GM23338 (cell line): ENCODE measurements around the gene PXMP2. TPM values are rescaled to one million over a fixed set of nuclear protein-coding genes. Genes with fewer than 3 reads are reported as not detected.
A peak's percentile ranks its signal among the peaks of the same experiment; 100 is the strongest.

Experiments used
- ATAC-seq: fragments of 200-7000 bp; cut with Tn5 transposase; 3 replicates; pipeline ENCODE4 v1.9.1; 2020
- DNase-seq: peaks from one replicate; pipeline ENCODE4 v3.0.0-alpha.2; 2015; ENCODE audit warnings: low spot score
- H2AFZ ChIP-seq: fragments of 200-600 bp; sonication (generic); 2 replicates; pipeline ENCODE4 v1.8.0; 2016; ENCODE audit warnings: antibody characterized with exemption, mild to moderate bottlenecking, moderate library complexity
- H3F3A ChIP-seq: fragments of 200-600 bp; sonication (generic); replicated peaks from 2 replicates; pipeline ENCODE4 v1.8.0; 2017; ENCODE audit warnings: antibody characterized with exemption, mixed run types, low read depth
- H3K27ac ChIP-seq: fragments of 200-600 bp; sonication (generic); 2 replicates; pipeline ENCODE4 v1.6.1; 2016; ENCODE audit warnings: low read depth
- H3K27me3 ChIP-seq: fragments of 200-600 bp; sonication (generic); 2 replicates; pipeline ENCODE4 v1.8.0; 2016; ENCODE audit warnings: mild to moderate bottlenecking, mixed run types, moderate library complexity; ENCODE audit not compliant: insufficient read depth
- H3K36me3 ChIP-seq: fragments of 200-600 bp; sonication (generic); 2 replicates; pipeline ENCODE4 v1.8.0; 2016; ENCODE audit warnings: mild to moderate bottlenecking; ENCODE audit not compliant: insufficient read depth
- H3K4me1 ChIP-seq: fragments of 200-600 bp; sonication (generic); 2 replicates; pipeline ENCODE4 v1.8.0; 2016; ENCODE audit warnings: mild to moderate bottlenecking, moderate library complexity; ENCODE audit not compliant: insufficient read depth
- H3K4me2 ChIP-seq: fragments of 200-600 bp; sonication (generic); 2 replicates; pipeline ENCODE4 v1.7.1; 2017; ENCODE audit warnings: mixed run types
- H3K4me3 ChIP-seq: fragments of 200-600 bp; sonication (generic); 2 replicates; pipeline ENCODE4 v1.6.1; 2016; ENCODE audit warnings: mixed run types
- H3K79me2 ChIP-seq: fragments of 200-600 bp; sonication (generic); replicated peaks from 2 replicates; pipeline ENCODE4 v1.8.0; 2017; ENCODE audit warnings: mild to moderate bottlenecking; ENCODE audit not compliant: insufficient read depth
- H3K9me2 ChIP-seq: fragments of 200-600 bp; sonication (generic); 2 replicates; pipeline ENCODE4 v1.8.0; 2017; ENCODE audit not compliant: insufficient read depth
- H4K20me1 ChIP-seq: fragments of 200-600 bp; sonication (generic); replicated peaks from 2 replicates; pipeline ENCODE4 v1.8.0; 2017; ENCODE audit warnings: mild to moderate bottlenecking; ENCODE audit not compliant: insufficient read depth
- H3K27ac Mint-ChIP-seq: 2 replicates; pipeline ENCODE4 v1.8.0; 2020; ENCODE audit warnings: inconsistent platforms, mild to moderate bottlenecking, moderate library complexity, mixed read lengths
- H3K27me3 Mint-ChIP-seq: 3 replicates; pipeline ENCODE4 v1.8.0; 2022; ENCODE audit warnings: low read depth, mild to moderate bottlenecking, moderate library complexity, mixed read lengths, inconsistent platforms; ENCODE audit not compliant: insufficient read depth, poor library complexity
- H3K36me3 Mint-ChIP-seq: 3 replicates; pipeline ENCODE4 v1.8.0; 2021; ENCODE audit warnings: low read depth, mild to moderate bottlenecking, inconsistent platforms, moderate library complexity, mixed read lengths
- H3K4me1 Mint-ChIP-seq: 3 replicates; pipeline ENCODE4 v1.8.0; 2020; ENCODE audit warnings: mild to moderate bottlenecking, inconsistent platforms, mixed read lengths
- H3K4me3 Mint-ChIP-seq: 3 replicates; pipeline ENCODE4 v1.8.0; 2021; ENCODE audit warnings: moderate library complexity, mild to moderate bottlenecking, inconsistent platforms, mixed read lengths
- H3K9me3 Mint-ChIP-seq: 3 replicates; pipeline ENCODE4 v1.8.0; 2020; ENCODE audit warnings: moderate library complexity, mild to moderate bottlenecking, inconsistent platforms, mixed read lengths
- EZH2 ChIP-seq: fragments of 200-600 bp; sonication (generic); IDR thresholded peaks from one replicate; pipeline ENCODE4 v1.8.0; 2017; ENCODE audit warnings: antibody characterized with exemption, mild to moderate bottlenecking, low read depth; ENCODE audit not compliant: unreplicated experiment
- POLR2AphosphoS5 ChIP-seq: IDR thresholded peaks from 2 replicates; pipeline ENCODE4 v1.6.1; 2016; ENCODE audit warnings: antibody characterized with exemption, low read depth
- polyA plus RNA-seq: library from polyadenylated mRNA; unstranded; fragments of >200 nt; fragmentation: Nextera tagmentation; extraction: Ambion mirVana; gene quantifications from 2 replicates; pipeline ENCODE4 v1.2.1, GENCODE V29; 2016
- total RNA-seq: library from RNA; depleted of rRNA; stranded (reverse); fragments of >200 nt; shearing (Covaris generic); gene quantifications from 2 replicates; pipeline ENCODE4 v1.2.3, GENCODE V29; 2014
- TF ChIP-seq, protein P1 (sequence below): fragments of 250-450 bp; sonication (Bioruptor Pico); IDR thresholded peaks from 2 replicates; pipeline ENCODE4 v1.5.0; 2020; ENCODE audit warnings: mild to moderate bottlenecking, moderate library complexity

Gene PXMP2
- total and polyA plus RNA-seq, 2 experiments from 2014 or later, result 17.3 to 19.7 TPM

DNA sequence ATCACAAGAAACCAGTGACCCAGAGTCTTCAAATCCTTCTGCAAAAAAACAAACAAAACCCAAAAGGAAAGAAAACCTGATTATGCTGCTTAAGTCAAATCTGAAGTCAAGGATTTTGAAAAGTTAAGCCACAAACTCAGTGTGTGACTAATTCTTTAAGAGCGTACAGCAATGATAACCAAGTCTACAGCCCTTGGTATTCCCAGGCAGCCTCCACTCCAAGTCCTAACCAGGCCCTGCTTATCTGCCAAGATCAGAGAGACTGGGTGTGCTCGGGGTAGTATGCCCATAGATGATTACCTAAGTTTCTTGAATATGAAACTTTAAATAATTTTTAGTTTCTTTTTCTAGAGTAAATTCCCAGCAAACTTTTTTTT is 36.4 kb downstream of the PXMP2 start:
- no peak overlapping the region for H3K27ac Mint-ChIP-seq

More for the DNA sequence above, 36.4 kb downstream of the PXMP2 start:
- no peaks in the 10 kb centered on the region for H3K9me2 ChIP-seq
- H3K4me2 ChIP-seq, result no peak overlapping the region
- H3F3A ChIP-seq, result peaks cover 24% of the 10 kb centered on the region
- Mint-ChIP-seq H3K9me3 (peaks cover 4% of the 10 kb centered on the region), H3K4me1 (no peaks in the 10 kb centered on the region), H3K4me3 (no peak overlapping the region), H3K36me3 (peaks cover 90% of the 10 kb centered on the region), H3K27me3 (peaks cover 24% of the 10 kb centered on the region)
- peaks cover 21% of the 10 kb centered on the region for H3K36me3 ChIP-seq
- ATAC-seq (no peak), DNase-seq (no peak)
- peaks cover 18% of the 10 kb centered on the region for H4K20me1 ChIP-seq
- TF ChIP-seq EZH2, result no peak
- TF ChIP-seq POLR2AphosphoS5, result peak; percentile 26; the same call in 1 of the 2 replicates
- TF ChIP-seq, protein P1, sequence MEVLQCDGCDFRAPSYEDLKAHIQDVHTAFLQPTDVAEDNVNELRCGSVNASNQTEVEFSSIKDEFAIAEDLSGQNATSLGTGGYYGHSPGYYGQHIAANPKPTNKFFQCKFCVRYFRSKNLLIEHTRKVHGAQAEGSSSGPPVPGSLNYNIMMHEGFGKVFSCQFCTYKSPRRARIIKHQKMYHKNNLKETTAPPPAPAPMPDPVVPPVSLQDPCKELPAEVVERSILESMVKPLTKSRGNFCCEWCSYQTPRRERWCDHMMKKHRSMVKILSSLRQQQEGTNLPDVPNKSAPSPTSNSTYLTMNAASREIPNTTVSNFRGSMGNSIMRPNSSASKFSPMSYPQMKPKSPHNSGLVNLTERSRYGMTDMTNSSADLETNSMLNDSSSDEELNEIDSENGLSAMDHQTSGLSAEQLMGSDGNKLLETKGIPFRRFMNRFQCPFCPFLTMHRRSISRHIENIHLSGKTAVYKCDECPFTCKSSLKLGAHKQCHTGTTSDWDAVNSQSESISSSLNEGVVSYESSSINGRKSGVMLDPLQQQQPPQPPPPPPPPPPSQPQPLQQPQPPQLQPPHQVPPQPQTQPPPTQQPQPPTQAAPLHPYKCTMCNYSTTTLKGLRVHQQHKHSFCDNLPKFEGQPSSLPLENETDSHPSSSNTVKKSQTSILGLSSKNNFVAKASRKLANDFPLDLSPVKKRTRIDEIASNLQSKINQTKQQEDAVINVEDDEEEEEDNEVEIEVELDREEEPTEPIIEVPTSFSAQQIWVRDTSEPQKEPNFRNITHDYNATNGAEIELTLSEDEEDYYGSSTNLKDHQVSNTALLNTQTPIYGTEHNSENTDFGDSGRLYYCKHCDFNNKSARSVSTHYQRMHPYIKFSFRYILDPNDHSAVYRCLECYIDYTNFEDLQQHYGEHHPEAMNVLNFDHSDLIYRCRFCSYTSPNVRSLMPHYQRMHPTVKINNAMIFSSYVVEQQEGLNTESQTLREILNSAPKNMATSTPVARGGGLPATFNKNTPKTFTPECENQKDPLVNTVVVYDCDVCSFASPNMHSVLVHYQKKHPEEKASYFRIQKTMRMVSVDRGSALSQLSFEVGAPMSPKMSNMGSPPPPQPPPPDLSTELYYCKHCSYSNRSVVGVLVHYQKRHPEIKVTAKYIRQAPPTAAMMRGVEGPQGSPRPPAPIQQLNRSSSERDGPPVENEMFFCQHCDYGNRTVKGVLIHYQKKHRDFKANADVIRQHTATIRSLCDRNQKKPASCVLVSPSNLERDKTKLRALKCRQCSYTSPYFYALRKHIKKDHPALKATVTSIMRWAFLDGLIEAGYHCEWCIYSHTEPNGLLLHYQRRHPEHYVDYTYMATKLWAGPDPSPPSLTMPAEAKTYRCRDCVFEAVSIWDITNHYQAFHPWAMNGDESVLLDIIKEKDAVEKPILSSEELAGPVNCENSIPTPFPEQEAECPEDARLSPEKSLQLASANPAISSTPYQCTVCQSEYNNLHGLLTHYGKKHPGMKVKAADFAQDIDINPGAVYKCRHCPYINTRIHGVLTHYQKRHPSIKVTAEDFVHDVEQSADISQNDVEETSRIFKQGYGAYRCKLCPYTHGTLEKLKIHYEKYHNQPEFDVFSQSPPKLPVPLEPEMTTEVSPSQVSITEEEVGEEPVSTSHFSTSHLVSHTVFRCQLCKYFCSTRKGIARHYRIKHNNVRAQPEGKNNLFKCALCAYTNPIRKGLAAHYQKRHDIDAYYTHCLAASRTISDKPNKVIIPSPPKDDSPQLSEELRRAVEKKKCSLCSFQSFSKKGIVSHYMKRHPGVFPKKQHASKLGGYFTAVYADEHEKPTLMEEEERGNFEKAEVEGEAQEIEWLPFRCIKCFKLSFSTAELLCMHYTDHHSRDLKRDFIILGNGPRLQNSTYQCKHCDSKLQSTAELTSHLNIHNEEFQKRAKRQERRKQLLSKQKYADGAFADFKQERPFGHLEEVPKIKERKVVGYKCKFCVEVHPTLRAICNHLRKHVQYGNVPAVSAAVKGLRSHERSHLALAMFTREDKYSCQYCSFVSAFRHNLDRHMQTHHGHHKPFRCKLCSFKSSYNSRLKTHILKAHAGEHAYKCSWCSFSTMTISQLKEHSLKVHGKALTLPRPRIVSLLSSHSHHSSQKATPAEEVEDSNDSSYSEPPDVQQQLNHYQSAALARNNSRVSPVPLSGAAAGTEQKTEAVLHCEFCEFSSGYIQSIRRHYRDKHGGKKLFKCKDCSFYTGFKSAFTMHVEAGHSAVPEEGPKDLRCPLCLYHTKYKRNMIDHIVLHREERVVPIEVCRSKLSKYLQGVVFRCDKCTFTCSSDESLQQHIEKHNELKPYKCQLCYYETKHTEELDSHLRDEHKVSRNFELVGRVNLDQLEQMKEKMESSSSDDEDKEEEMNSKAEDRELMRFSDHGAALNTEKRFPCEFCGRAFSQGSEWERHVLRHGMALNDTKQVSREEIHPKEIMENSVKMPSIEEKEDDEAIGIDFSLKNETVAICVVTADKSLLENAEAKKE (CRISPR knock-in tag), result no peak
- H3K4me3 ChIP-seq, result no peak overlapping the region
- H3K27me3 ChIP-seq, result no peaks in the 10 kb centered on the region
- H3K4me1 ChIP-seq, result no peaks in the 10 kb centered on the region
- peaks cover 6% of the 10 kb centered on the region for H3K79me2 ChIP-seq
- H2AFZ ChIP-seq, result no peak overlapping the region
- peak overlapping the region; percentile 39; the same call in 1 of the 2 replicates for H3K27ac ChIP-seq
